HepG2 (cell line): ENCODE measurements around the gene ABAT.

ENCODE experiments used
- FOXA1 ChIP-seq, 2 experiments: fragments of 450-650 bp in 1 of 2; sonication (generic) in 1 of 2; formaldehyde crosslinking in 1 of 2; IDR thresholded peaks; 2 replicates each; pipeline versions ENCODE4 v1.4.0 to v1.6.1; 2016 to 2020; ENCODE audit warnings: missing genetic modification reagents in 1 of 2
- POLR2A ChIP-seq, 2 experiments: IDR thresholded peaks; 2 replicates each; pipeline ENCODE4 v1.6.1; 2011; ENCODE audit warnings: low read depth in 2 of 2, low read length in 2 of 2, mild to moderate bottlenecking in 1 of 2, moderate library complexity in 1 of 2; ENCODE audit not compliant: insufficient read depth in 1 of 2
- POLR2AphosphoS5 ChIP-seq: IDR thresholded peaks from 2 replicates; pipeline ENCODE4 v1.6.1; 2012; ENCODE audit warnings: low read depth, low read length
- RCOR2 ChIP-seq: IDR thresholded peaks from 2 replicates; pipeline ENCODE4 v1.6.1; 2016; ENCODE audit warnings: missing biosample characterization, missing genetic modification reagents
- SP4 ChIP-seq: sonication (generic); formaldehyde crosslinking; IDR thresholded peaks from 2 replicates; pipeline ENCODE4 v1.8.1; 2023; ENCODE audit warnings: mild to moderate bottlenecking, missing genetic modification reagents
- TF ChIP-seq, protein P1 (sequence below): IDR thresholded peaks from 2 replicates; pipeline ENCODE4 v1.6.1; 2016; ENCODE audit warnings: missing genetic modification reagents, missing compliant biosample characterization
- TF ChIP-seq, protein P2 (sequence below): sonication (generic); formaldehyde crosslinking; IDR thresholded peaks from 2 replicates; pipeline ENCODE4 v1.5.0; 2020; ENCODE audit warnings: mild to moderate bottlenecking, missing genetic modification reagents, moderate library complexity
- TF ChIP-seq, protein P3 (sequence below): sonication (generic); formaldehyde crosslinking; IDR thresholded peaks from 2 replicates; pipeline ENCODE4 v1.8.0; 2022; ENCODE audit warnings: missing genetic modification reagents, mild to moderate bottlenecking, borderline replicate concordance

DNA sequence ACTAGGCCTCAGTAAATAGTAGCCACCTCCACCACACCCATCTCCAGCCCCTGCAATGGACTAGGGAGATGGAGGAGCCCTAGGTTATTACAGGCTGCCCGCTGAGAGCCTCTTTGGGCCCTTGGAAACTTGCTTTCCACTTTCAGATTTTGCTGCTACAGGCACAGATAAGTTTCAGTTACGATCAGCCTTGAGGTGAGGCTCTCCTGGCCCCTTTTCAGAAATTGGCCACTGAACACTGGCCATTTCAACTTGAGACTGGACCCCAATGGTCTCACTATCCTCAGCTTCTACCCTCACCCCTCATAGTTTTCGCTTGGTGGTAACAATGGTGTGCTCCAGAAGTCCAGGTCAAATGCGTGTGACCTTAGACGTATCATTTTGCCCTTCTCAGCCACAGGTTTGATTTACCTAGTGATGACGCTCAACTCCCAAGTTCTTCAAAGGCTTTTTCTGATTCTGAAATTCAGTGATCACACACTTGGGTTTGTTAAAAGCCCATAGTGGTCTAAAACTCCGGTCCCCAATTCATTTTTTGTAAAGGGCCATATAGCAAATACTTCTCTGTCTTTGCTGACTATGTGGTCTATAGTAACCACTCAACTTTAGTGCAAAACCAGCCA, 124.2 kb downstream of the ABAT start:
- TF ChIP-seq, protein P1, sequence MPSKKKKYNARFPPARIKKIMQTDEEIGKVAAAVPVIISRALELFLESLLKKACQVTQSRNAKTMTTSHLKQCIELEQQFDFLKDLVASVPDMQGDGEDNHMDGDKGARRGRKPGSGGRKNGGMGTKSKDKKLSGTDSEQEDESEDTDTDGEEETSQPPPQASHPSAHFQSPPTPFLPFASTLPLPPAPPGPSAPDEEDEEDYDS (CRISPR knock-in tag) = no peak
- no peak; a peak in 1 of 4 replicates for TF ChIP-seq POLR2A (IDR thresholded peaks at IDR 0.05; ENCODE audit: insufficient read depth in 1 of 2, low read depth in 2 of 2, low read length in 2 of 2)
- no peak for TF ChIP-seq FOXA1 (IDR thresholded peaks at IDR 0.05)
- TF ChIP-seq FOXA1 (CRISPR knock-in tag; IDR thresholded peaks at IDR 0.05) = no peak
- no peak for TF ChIP-seq SP4 (CRISPR knock-in tag)
- no peak for TF ChIP-seq RCOR2 (CRISPR knock-in tag)
- TF ChIP-seq, protein P2, sequence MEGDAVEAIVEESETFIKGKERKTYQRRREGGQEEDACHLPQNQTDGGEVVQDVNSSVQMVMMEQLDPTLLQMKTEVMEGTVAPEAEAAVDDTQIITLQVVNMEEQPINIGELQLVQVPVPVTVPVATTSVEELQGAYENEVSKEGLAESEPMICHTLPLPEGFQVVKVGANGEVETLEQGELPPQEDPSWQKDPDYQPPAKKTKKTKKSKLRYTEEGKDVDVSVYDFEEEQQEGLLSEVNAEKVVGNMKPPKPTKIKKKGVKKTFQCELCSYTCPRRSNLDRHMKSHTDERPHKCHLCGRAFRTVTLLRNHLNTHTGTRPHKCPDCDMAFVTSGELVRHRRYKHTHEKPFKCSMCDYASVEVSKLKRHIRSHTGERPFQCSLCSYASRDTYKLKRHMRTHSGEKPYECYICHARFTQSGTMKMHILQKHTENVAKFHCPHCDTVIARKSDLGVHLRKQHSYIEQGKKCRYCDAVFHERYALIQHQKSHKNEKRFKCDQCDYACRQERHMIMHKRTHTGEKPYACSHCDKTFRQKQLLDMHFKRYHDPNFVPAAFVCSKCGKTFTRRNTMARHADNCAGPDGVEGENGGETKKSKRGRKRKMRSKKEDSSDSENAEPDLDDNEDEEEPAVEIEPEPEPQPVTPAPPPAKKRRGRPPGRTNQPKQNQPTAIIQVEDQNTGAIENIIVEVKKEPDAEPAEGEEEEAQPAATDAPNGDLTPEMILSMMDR (CRISPR knock-in tag) = no peak
- TF ChIP-seq POLR2AphosphoS5 = 0 out of 2 replicates have a peak, but pooled peaks have one; percentile 32
- TF ChIP-seq, protein P3, sequence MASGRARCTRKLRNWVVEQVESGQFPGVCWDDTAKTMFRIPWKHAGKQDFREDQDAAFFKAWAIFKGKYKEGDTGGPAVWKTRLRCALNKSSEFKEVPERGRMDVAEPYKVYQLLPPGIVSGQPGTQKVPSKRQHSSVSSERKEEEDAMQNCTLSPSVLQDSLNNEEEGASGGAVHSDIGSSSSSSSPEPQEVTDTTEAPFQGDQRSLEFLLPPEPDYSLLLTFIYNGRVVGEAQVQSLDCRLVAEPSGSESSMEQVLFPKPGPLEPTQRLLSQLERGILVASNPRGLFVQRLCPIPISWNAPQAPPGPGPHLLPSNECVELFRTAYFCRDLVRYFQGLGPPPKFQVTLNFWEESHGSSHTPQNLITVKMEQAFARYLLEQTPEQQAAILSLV (CRISPR knock-in tag) = no peak
